H9 (cell line): Measurements from ENCODE around the gene GPR156. TPM values are rescaled to one million over a fixed set of nuclear protein-coding genes. Genes with fewer than 3 reads are reported as not detected.

Experiments used
- DNase-seq: peaks from one replicate; pipeline ENCODE4 v3.0.0-alpha.2; 2017
- H2AFZ ChIP-seq: one replicate; pipeline ENCODE4 v1.6.1; 2013; ENCODE audit warnings: mild to moderate bottlenecking, low read length, control low read depth, moderate library complexity
- H2AK5ac ChIP-seq: 2 replicates; pipeline ENCODE4 v1.6.1; 2013; ENCODE audit warnings: low read length, control low read depth, mixed read lengths; ENCODE audit not compliant: insufficient read length
- H2BK120ac ChIP-seq: one replicate; pipeline ENCODE4 v1.6.1; 2013; ENCODE audit warnings: low read depth, mild to moderate bottlenecking, low read length, control low read depth, inconsistent platforms; ENCODE audit not compliant: poor library complexity, severe bottlenecking
- H2BK12ac ChIP-seq: 2 replicates; pipeline ENCODE4 v1.6.1; 2013; ENCODE audit warnings: low read length, control low read depth, mixed read lengths, low read depth; ENCODE audit not compliant: insufficient read length
- H2BK15ac ChIP-seq: 2 replicates; pipeline ENCODE4 v1.6.1; 2013; ENCODE audit warnings: low read depth, low read length, control low read depth
- H2BK20ac ChIP-seq: one replicate; pipeline ENCODE4 v1.6.1; 2013; ENCODE audit warnings: low read depth, mild to moderate bottlenecking, low read length, control low read depth, inconsistent platforms; ENCODE audit not compliant: poor library complexity, severe bottlenecking
- H2BK5ac ChIP-seq: 2 replicates; pipeline ENCODE4 v1.6.1; 2013; ENCODE audit warnings: low read length, control low read depth, mixed read lengths; ENCODE audit not compliant: insufficient read length
- H3K14ac ChIP-seq: 2 replicates; pipeline ENCODE4 v1.6.1; 2013; ENCODE audit warnings: low read length, control low read depth; ENCODE audit not compliant: insufficient read depth
- H3K18ac ChIP-seq: 2 replicates; pipeline ENCODE4 v1.6.1; 2013; ENCODE audit warnings: low read depth, mild to moderate bottlenecking, mixed read lengths, low read length, control low read depth; ENCODE audit not compliant: insufficient read length
- H3K23ac ChIP-seq: 2 replicates; pipeline ENCODE4 v1.6.1; 2013; ENCODE audit warnings: low read length, control low read depth, mixed read lengths, low read depth; ENCODE audit not compliant: insufficient read length
- H3K23me2 ChIP-seq: 2 replicates; pipeline ENCODE4 v1.6.1; 2013; ENCODE audit warnings: low read depth, mild to moderate bottlenecking, mixed read lengths, low read length, control low read depth; ENCODE audit not compliant: insufficient read length, poor library complexity, severe bottlenecking
- H3K27ac ChIP-seq: 2 replicates; pipeline ENCODE4 v1.5.1; 2013; ENCODE audit warnings: low read length, control low read depth, mixed read lengths, low read depth; ENCODE audit not compliant: insufficient read length
- H3K27me3 ChIP-seq: 2 replicates; pipeline ENCODE4 v1.6.1; 2013; ENCODE audit warnings: low read length, control low read depth, inconsistent platforms; ENCODE audit not compliant: insufficient read depth
- H3K4ac ChIP-seq: 2 replicates; pipeline ENCODE4 v1.6.1; 2013; ENCODE audit warnings: low read depth, mild to moderate bottlenecking, control low read depth, inconsistent platforms, low read length, moderate library complexity
- H3K4me1 ChIP-seq: 2 replicates; pipeline ENCODE4 v1.6.1; 2013; ENCODE audit warnings: low read length, control low read depth, inconsistent platforms; ENCODE audit not compliant: insufficient read depth
- H3K4me2 ChIP-seq: 2 replicates; pipeline ENCODE4 v1.6.1; 2013; ENCODE audit warnings: low read length, control low read depth, mixed read lengths; ENCODE audit not compliant: insufficient read length, insufficient read depth
- H3K56ac ChIP-seq: 2 replicates; pipeline ENCODE4 v1.6.1; 2013; ENCODE audit warnings: low read depth, mild to moderate bottlenecking, mixed read lengths, low read length, control low read depth; ENCODE audit not compliant: insufficient read length
- H3K79me1 ChIP-seq: 2 replicates; pipeline ENCODE4 v1.6.1; 2013; ENCODE audit warnings: low read depth, mild to moderate bottlenecking, moderate library complexity, low read length, control low read depth, inconsistent platforms; ENCODE audit not compliant: insufficient read depth, poor library complexity, severe bottlenecking
- H3K79me2 ChIP-seq: 2 replicates; pipeline ENCODE4 v1.6.1; 2013; ENCODE audit warnings: low read length, control low read depth, inconsistent platforms; ENCODE audit not compliant: insufficient read depth
- H3K9ac ChIP-seq: 2 replicates; pipeline ENCODE4 v1.6.1; 2013; ENCODE audit warnings: low read length, control low read depth, mixed read lengths; ENCODE audit not compliant: insufficient read length; ENCODE audit errors: extremely low read depth
- H3K9me3 ChIP-seq: one replicate; pipeline ENCODE4 v1.6.1; 2013; ENCODE audit warnings: low read depth, low read length, inconsistent platforms; ENCODE audit not compliant: control insufficient read depth
- H3T11ph ChIP-seq: one replicate; pipeline ENCODE4 v1.6.1; 2013; ENCODE audit warnings: mild to moderate bottlenecking, low read length, control low read depth, inconsistent platforms
- H4K20me1 ChIP-seq: one replicate; pipeline ENCODE4 v1.6.1; 2013; ENCODE audit not compliant: control insufficient read depth, insufficient read length, insufficient read depth
- H4K5ac ChIP-seq: 2 replicates; pipeline ENCODE4 v1.6.1; 2013; ENCODE audit warnings: low read depth, mild to moderate bottlenecking, mixed read lengths, low read length, control low read depth; ENCODE audit not compliant: insufficient read length
- H4K8ac ChIP-seq: replicated peaks from 2 replicates; pipeline ENCODE4 v1.6.1; 2013; ENCODE audit warnings: low read length, control low read depth, mixed read lengths, low read depth; ENCODE audit not compliant: insufficient read length
- H4K91ac ChIP-seq: 2 replicates; pipeline ENCODE4 v1.6.1; 2013; ENCODE audit warnings: low read depth, mild to moderate bottlenecking, moderate library complexity, mixed read lengths, low read length, control low read depth; ENCODE audit not compliant: insufficient read length
- H3K27ac Mint-ChIP-seq, 3 experiments: 2 replicates in 2 of 3; 3 replicates in 1 of 3; pipeline ENCODE4 v1.8.0; 2020 to 2021; ENCODE audit warnings: mixed read lengths in 3 of 3, mild to moderate bottlenecking in 1 of 3, moderate library complexity in 1 of 3
- H3K27me3 Mint-ChIP-seq: 2 replicates; pipeline ENCODE4 v1.8.0; 2021; ENCODE audit warnings: low read depth, mild to moderate bottlenecking, moderate library complexity, mixed read lengths
- H3K36me3 Mint-ChIP-seq, 3 experiments: 2 replicates in 2 of 3; 3 replicates in 1 of 3; pipeline ENCODE4 v1.8.0; 2020 to 2021; ENCODE audit warnings: low read depth in 3 of 3, mixed read lengths in 3 of 3; ENCODE audit not compliant: insufficient read depth in 1 of 3
- H3K4me1 Mint-ChIP-seq, 2 experiments: 2 replicates each; pipeline ENCODE4 v1.8.0; 2020; ENCODE audit warnings: mixed read lengths in 2 of 2
- H3K4me3 Mint-ChIP-seq, 2 experiments: 2 replicates in 1 of 2; 3 replicates in 1 of 2; pipeline ENCODE4 v1.8.0; 2020 to 2021; ENCODE audit warnings: mild to moderate bottlenecking in 2 of 2, mixed read lengths in 2 of 2, moderate library complexity in 1 of 2
- H3K9me3 Mint-ChIP-seq, 2 experiments: 2 replicates in 1 of 2; 3 replicates in 1 of 2; pipeline ENCODE4 v1.8.0; 2020; ENCODE audit warnings: mild to moderate bottlenecking in 2 of 2, mixed read lengths in 2 of 2, moderate library complexity in 1 of 2
- total RNA-seq: library from RNA; stranded (reverse); gene quantifications from 2 replicates; pipeline ENCODE4 v1.2.1, GENCODE V29; 2021
- TF ChIP-seq, protein P1 (sequence below): fragments of 200-600 bp; sonication (generic); conservative IDR thresholded peaks from 3 replicates; pipeline ENCODE4 v1.8.0; 2021; ENCODE audit warnings: antibody characterized with exemption, mild to moderate bottlenecking

The GPR156 gene
- total RNA-seq, 1 experiment from 2014 or later, result 1.8 TPM

DNA sequence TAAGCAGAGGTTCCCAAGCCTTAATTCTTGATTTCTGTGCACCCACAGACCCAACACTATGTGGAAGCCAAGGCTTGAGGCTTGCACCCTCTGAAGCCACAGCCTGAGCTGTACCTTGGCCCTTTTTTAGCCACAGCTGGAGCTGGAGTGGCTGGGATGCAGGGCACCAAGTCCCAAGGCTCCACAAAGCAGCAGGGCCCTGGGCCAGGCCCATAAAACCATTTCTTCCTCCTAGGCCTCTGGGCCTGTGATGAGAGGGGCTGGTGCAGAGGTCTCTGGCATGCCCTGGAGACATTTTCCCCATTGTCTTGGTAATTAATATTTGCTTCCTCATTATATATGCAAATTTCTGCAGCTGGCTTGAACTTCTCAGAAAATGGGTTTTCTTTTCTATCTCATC lies 129.9 kb downstream of the GPR156 start:
- no peaks in the 10 kb centered on the region for H3K4me1 ChIP-seq
- H3K23ac ChIP-seq, result no peak overlapping the region
- no peak overlapping the region for H3K4me2 ChIP-seq
- Mint-ChIP-seq H3K27ac (no peak overlapping the region), H3K4me1 (no peaks in the 10 kb centered on the region), H3K36me3 (peaks cover 12 to 24% (median 18%) of the 10 kb centered on the region in 3 experiments), H3K4me3 (no peak overlapping the region), H3K27me3 (peaks cover 4% of the 10 kb centered on the region; the same call in 1 of the 2 replicates), H3K9me3 (peaks cover 28 to 30% of the 10 kb centered on the region in 2 experiments)
- H3K4ac ChIP-seq, result no peak overlapping the region
- no peak overlapping the region for H2BK15ac ChIP-seq
- H4K5ac ChIP-seq, result no peak overlapping the region
- TF ChIP-seq, protein P1, sequence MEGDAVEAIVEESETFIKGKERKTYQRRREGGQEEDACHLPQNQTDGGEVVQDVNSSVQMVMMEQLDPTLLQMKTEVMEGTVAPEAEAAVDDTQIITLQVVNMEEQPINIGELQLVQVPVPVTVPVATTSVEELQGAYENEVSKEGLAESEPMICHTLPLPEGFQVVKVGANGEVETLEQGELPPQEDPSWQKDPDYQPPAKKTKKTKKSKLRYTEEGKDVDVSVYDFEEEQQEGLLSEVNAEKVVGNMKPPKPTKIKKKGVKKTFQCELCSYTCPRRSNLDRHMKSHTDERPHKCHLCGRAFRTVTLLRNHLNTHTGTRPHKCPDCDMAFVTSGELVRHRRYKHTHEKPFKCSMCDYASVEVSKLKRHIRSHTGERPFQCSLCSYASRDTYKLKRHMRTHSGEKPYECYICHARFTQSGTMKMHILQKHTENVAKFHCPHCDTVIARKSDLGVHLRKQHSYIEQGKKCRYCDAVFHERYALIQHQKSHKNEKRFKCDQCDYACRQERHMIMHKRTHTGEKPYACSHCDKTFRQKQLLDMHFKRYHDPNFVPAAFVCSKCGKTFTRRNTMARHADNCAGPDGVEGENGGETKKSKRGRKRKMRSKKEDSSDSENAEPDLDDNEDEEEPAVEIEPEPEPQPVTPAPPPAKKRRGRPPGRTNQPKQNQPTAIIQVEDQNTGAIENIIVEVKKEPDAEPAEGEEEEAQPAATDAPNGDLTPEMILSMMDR, result no peak
- H2AFZ ChIP-seq, result no peak overlapping the region
- no peak overlapping the region for H3K27ac ChIP-seq
- no peak overlapping the region for H2BK5ac ChIP-seq
- no peak overlapping the region for H4K8ac ChIP-seq
- H3T11ph ChIP-seq, result no peak overlapping the region
- H3K79me2 ChIP-seq, result no peaks in the 10 kb centered on the region
- H3K27me3 ChIP-seq, result no peaks in the 10 kb centered on the region; the same call in 1 of the 2 replicates
- no peak overlapping the region for H2AK5ac ChIP-seq
- H3K79me1 ChIP-seq, result no peaks in the 10 kb centered on the region
- no peak overlapping the region for H3K56ac ChIP-seq
- H3K18ac ChIP-seq, result no peak overlapping the region
- no peak overlapping the region for H3K9ac ChIP-seq
- peaks cover 6% of the 10 kb centered on the region for H3K9me3 ChIP-seq
- H4K20me1 ChIP-seq, result no peaks in the 10 kb centered on the region
- no peak for DNase-seq
- H3K23me2 ChIP-seq, result no peaks in the 10 kb centered on the region
- no peak overlapping the region for H2BK20ac ChIP-seq
- H3K14ac ChIP-seq, result no peak overlapping the region
- no peak overlapping the region for H4K91ac ChIP-seq
- H2BK120ac ChIP-seq, result no peak overlapping the region
- H2BK12ac ChIP-seq, result no peak overlapping the region
